ENCODE measurements around the gene CATSPER4. TPM values are rescaled to one million over a fixed set of nuclear protein-coding genes. Genes with fewer than 3 reads are reported as not detected.

The CATSPER4 gene
- total and polyA plus RNA-seq, 2 of the 13 experiments (the other 11 are each of a cell fraction or from before 2014, with no cell fraction given) = not detected

DNA sequence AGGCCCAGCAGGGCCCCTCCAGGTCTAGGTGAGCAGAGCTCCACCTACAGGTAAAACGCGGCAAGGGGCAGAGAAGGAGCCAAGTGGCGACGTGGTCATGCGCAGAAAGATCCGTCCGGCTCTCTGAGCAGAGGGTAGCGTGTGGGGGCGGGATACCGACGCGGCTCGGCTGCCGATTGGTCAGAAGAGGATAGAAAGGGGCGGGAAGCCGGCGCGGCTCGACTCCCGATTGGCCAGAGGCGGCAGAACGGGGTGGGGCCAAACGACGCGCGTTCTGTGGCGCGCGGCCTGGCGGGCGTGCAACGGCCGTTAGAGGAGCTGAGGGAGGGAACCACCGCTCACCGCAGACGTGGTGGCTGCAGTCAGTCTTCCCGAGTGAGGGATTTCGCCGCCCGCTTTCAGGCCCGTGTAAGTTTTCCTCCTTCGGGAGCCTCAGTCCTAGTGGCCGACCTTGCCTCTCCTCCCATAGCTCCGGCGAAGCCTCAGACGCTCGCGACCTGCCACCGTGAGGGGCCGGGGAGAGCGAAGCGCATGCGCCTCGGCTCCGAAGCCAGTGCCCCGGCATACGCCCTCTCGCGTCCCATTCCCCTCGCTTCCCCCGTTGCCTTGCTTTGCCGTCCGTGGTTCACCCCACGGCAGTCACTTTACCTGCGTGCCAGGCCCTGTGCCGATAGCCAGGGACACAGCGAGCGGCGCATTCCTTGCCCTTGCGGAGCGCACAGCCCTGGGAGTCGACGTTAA lies 43.7 kb downstream of the CATSPER4 start, which contains the start of gene CEP85:
Gene CEP85, plus strand, starts transcription at position 298 of the 741 bp plus-strand sequence. CDS start 5,584 bp downstream, outside the sequence.
- Histone ChIP-seq H3K4me1 (ENCODE audit: insufficient read depth, low read length) (peaks cover 44% of the 10 kb centered on the region), H3K4me2 (ENCODE audit: low read depth, low read length) (peak within 1 kb of the TSS; percentile 95), H2AFZ (ENCODE audit: low read length) (peak within 1 kb of the TSS; percentile 72), H4K20me1 (ENCODE audit: insufficient read depth, low read length) (no peaks in the 10 kb centered on the region), H3K27me3 (ENCODE audit: control insufficient read depth in 1 of 2, insufficient read depth in 2 of 2, low read length in 2 of 2) (no peaks in the 10 kb centered on the region; a peak in 1 of 5 replicates), H3K9ac (ENCODE audit: insufficient read depth, low read depth, low read length) (peak within 1 kb of the TSS; percentile 91), H3K27ac (ENCODE audit: extremely low read length, insufficient read depth, low read length) (peak within 1 kb of the TSS; percentile 78), H3K79me2 (ENCODE audit: insufficient read depth, low read length) (peaks cover 46% of the 10 kb centered on the region), H3K4me3 (replicated peaks in 1 of 3; ENCODE audit: insufficient read depth in 1 of 3, low read depth in 2 of 3, low read length in 3 of 3) (peak within 1 kb of the TSS; percentile 69 to 95 (median 84)), H3K9me3 (ENCODE audit: low read length) (no peaks in the 10 kb centered on the region), H3K36me3 (replicated peaks in 1 of 2; ENCODE audit: control insufficient read depth in 1 of 2, insufficient read depth in 2 of 2, low read length in 2 of 2) (no peaks in the 10 kb centered on the region)
- in situ Hi-C loops (cut with HindIII; ENCODE audit: extremely low pct_ligation_motif_present, low pct_unique_long_range_greater_than_20kb) = no loop called here
- TSS peak; percentile 70 for BruUV-seq (replicated peaks)
- DNase-seq (ENCODE audit: low spot score) (peak; percentile 93), FAIRE-seq (peak; percentile 90), ATAC-seq (peak; percentile 95)
- CTCF ChIA-PET (ENCODE audit: low intra/inter-chr PET ratio, low total read pairs) = interaction anchor here (1.5 to 1.7 kb wide), 2 partner anchors 64 to 70 kb away, joined by 6 to 11 read pairs; partner anchors contain the start of genes C1orf232 and ZNF593
- intact Hi-C loops (cut with micrococcal nuclease; ENCODE audit: unreplicated experiment) = loop anchor here (1.0 to 2.0 kb wide), 3 partner anchors 9 to 65 kb away; partner anchors contain the start of genes C1orf232, CATSPER4 and ZNF593
- WGBS (ENCODE audit: low lambda C conversion rate) = under 1% methylated on average over 36 of the region's 73 CpGs
- POLR2A ChIA-PET = interaction anchor here (0.6 to 3.3 kb wide), 12 partner anchors 9 to 693 kb away, joined by 3 to 50 read pairs (median 4); partner anchors contain the start of genes CNKSR1, DHDDS, PAFAH2 and SH3BGRL3
- TF ChIP-seq ESRRA (CRISPR knock-in tag; IDR thresholded peaks at IDR 0.05; ENCODE audit: low read depth) (no peak), ZNF567 (CRISPR knock-in tag; IDR thresholded peaks at IDR 0.05; ENCODE audit: borderline replicate concordance) (no peak; the same call in 1 of the 2 replicates), PAF1 (CRISPR knock-in tag; IDR thresholded peaks at IDR 0.05) (no peak), BCL6 (CRISPR knock-in tag; IDR thresholded peaks at IDR 0.05) (0 out of 2 replicates have a peak, but pooled peaks have one; percentile 7), CBX5 (CRISPR knock-in tag; IDR thresholded peaks at IDR 0.05; ENCODE audit: borderline replicate concordance) (0 out of 2 replicates have a peak, but pooled peaks have one; percentile 27), REL (CRISPR knock-in tag; conservative IDR thresholded peaks at IDR 0.05) (0 out of 2 replicates have a peak, but pooled peaks have one; percentile 44), CEBPG (CRISPR knock-in tag; IDR thresholded peaks at IDR 0.05) (no peak), ZNF441 (CRISPR knock-in tag; IDR thresholded peaks at IDR 0.05; ENCODE audit: borderline replicate concordance) (peak; percentile 56; the same call in 1 of the 2 replicates), RBAK (CRISPR knock-in tag; IDR thresholded peaks at IDR 0.05) (no peak), MXI1 (IDR thresholded peaks at IDR 0.05; ENCODE audit: borderline replicate concordance, low read depth, low read length) (peak; percentile 81; the same call in 1 of the 3 replicates), ZNF746 (CRISPR knock-in tag; IDR thresholded peaks at IDR 0.05) (peak; percentile 76; the same call in 1 of the 2 replicates), GATAD2A (CRISPR knock-in tag; IDR thresholded peaks at IDR 0.05) (peak; percentile 64), MIER2 (CRISPR knock-in tag; IDR thresholded peaks at IDR 0.05) (0 out of 2 replicates have a peak, but pooled peaks have one; percentile 14), ZNF451 (CRISPR knock-in tag; IDR thresholded peaks at IDR 0.05) (peak; percentile 83), KDM2A (CRISPR knock-in tag; IDR thresholded peaks at IDR 0.05; ENCODE audit: borderline replicate concordance, low read depth) (0 out of 2 replicates have a peak, but pooled peaks have one; percentile 39), GATA4 (IDR thresholded peaks at IDR 0.05; ENCODE audit: borderline replicate concordance, low read depth) (peak; percentile 18; the same call in 1 of the 2 replicates), PRPF4 (IDR thresholded peaks at IDR 0.05; ENCODE audit: low read depth, low read length, poor library complexity, severe bottlenecking) (no peak), ZBTB1 (CRISPR knock-in tag; IDR thresholded peaks at IDR 0.05; ENCODE audit: borderline replicate concordance) (no peak)
- TF ChIP-seq, protein P1, sequence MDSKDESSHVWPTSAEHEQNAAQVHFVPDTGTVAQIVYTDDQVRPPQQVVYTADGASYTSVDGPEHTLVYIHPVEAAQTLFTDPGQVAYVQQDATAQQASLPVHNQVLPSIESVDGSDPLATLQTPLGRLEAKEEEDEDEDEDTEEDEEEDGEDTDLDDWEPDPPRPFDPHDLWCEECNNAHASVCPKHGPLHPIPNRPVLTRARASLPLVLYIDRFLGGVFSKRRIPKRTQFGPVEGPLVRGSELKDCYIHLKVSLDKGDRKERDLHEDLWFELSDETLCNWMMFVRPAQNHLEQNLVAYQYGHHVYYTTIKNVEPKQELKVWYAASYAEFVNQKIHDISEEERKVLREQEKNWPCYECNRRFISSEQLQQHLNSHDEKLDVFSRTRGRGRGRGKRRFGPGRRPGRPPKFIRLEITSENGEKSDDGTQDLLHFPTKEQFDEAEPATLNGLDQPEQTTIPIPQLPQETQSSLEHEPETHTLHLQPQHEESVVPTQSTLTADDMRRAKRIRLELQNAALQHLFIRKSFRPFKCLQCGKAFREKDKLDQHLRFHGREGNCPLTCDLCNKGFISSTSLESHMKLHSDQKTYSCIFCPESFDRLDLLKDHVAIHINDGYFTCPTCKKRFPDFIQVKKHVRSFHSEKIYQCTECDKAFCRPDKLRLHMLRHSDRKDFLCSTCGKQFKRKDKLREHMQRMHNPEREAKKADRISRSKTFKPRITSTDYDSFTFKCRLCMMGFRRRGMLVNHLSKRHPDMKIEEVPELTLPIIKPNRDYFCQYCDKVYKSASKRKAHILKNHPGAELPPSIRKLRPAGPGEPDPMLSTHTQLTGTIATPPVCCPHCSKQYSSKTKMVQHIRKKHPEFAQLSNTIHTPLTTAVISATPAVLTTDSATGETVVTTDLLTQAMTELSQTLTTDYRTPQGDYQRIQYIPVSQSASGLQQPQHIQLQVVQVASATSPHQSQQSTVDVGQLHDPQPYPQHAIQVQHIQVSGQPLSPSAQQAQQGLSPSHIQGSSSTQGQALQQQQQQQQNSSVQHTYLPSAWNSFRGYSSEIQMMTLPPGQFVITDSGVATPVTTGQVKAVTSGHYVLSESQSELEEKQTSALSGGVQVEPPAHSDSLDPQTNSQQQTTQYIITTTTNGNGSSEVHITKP (CRISPR knock-in tag; IDR thresholded peaks at IDR 0.05; ENCODE audit: low read depth) = peak; percentile 35; the same call in 1 of the 2 replicates
- TF ChIP-seq, protein P2, sequence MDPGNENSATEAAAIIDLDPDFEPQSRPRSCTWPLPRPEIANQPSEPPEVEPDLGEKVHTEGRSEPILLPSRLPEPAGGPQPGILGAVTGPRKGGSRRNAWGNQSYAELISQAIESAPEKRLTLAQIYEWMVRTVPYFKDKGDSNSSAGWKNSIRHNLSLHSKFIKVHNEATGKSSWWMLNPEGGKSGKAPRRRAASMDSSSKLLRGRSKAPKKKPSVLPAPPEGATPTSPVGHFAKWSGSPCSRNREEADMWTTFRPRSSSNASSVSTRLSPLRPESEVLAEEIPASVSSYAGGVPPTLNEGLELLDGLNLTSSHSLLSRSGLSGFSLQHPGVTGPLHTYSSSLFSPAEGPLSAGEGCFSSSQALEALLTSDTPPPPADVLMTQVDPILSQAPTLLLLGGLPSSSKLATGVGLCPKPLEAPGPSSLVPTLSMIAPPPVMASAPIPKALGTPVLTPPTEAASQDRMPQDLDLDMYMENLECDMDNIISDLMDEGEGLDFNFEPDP (CRISPR knock-in tag; conservative IDR thresholded peaks at IDR 0.05) = no peak
